Stomach (tissue), 9 donors: Measurements from ENCODE around the gene GRIFIN. TPM values are rescaled to one million over a fixed set of nuclear protein-coding genes. Genes with fewer than 3 reads are reported as not detected.

Experiments
- DNase-seq, 2 donors: peaks; one replicate each; pipeline versions ENCODE4 v3.0.0 to v3.0.0-alpha.2; 2013 to 2019
- H3K27ac ChIP-seq, 5 donors: fragments of 200-600 bp in 4 of 5; sonication (generic) in 4 of 5; one replicate each; pipeline ENCODE4 v1.5.1; 2013 to 2019; ENCODE audit warnings: mild to moderate bottlenecking in 1 of 5, moderate library complexity in 1 of 5
- H3K27me3 ChIP-seq, 3 donors: fragments of 200-600 bp; sonication (generic); one replicate each; pipeline ENCODE4 v1.5.1; 2017 to 2019; ENCODE audit warnings: mixed run types in 1 of 3
- H3K36me3 ChIP-seq, 4 donors: fragments of 200-600 bp; sonication (generic); 1 replicate in 3 of 4; 2 replicates in 1 of 4; pipeline ENCODE4 v1.5.1; 2016 to 2019
- H3K4me1 ChIP-seq, 4 donors: fragments of 200-600 bp; sonication (generic); one replicate each; pipeline ENCODE4 v1.5.1; 2016 to 2019
- H3K4me3 ChIP-seq, 4 donors: fragments of 200-600 bp; sonication (generic) in 3 of 4; one replicate each; pipeline ENCODE4 v1.5.1; 2016 to 2019; ENCODE audit warnings: mild to moderate bottlenecking in 1 of 4
- H3K9me3 ChIP-seq, 4 donors: fragments of 200-600 bp; sonication (generic); one replicate each; pipeline ENCODE4 v1.5.1; 2016 to 2019
- EP300 ChIP-seq: sonication (generic); formaldehyde crosslinking; IDR thresholded peaks from one replicate; pipeline ENCODE4 v1.6.1; 2017; ENCODE audit warnings: antibody characterized with exemption
- POLR2A ChIP-seq, 4 donors: fragments of 450-650 bp; IDR thresholded peaks; one replicate each; pipeline ENCODE4 v1.6.1; 2016; ENCODE audit warnings: antibody characterized with exemption in 4 of 4, control low read depth in 2 of 4, mild to moderate bottlenecking in 1 of 4, moderate library complexity in 1 of 4
- POLR2AphosphoS5 ChIP-seq, 3 donors: sonication (generic); formaldehyde crosslinking; IDR thresholded peaks; one replicate each; pipeline ENCODE4 v1.6.1; 2016; ENCODE audit warnings: antibody characterized with exemption in 3 of 3
- WGBS, 5 donors: extraction: QIAGEN DNeasy Blood & Tissue Kit in 3 of 5; methylation state at CpG; one replicate each; pipeline versions ENCODE4 v1.1.5 to v1.1.7; 2013 to 2018; 5-methylcytosine and 5-hydroxymethylcytosine counted together
- intact Hi-C: fragments of 100-400 bp; cut with DNase I; formaldehyde crosslinking; loops from one replicate; pipeline ENCODE4 v1.15.1; 2023; ENCODE audit warnings: low total_unique reads
- polyA plus RNA-seq, 3 donors: library from polyadenylated mRNA; stranded (reverse); fragments of 200-250 nt; gene quantifications; one replicate each; pipeline ENCODE4 v1.2.3, GENCODE V29; 2013
- total RNA-seq, 5 donors: library from RNA; depleted of rRNA; stranded (reverse); fragments of >200 nt; gene quantifications; one replicate each; pipeline versions ENCODE4 v1.1.0 to v1.2.3, GENCODE V29; 2014 to 2016
- TF ChIP-seq, protein P1 (sequence below), 7 experiments: fragments of 450-650 bp in 4 of 7; fragments of 200-600 bp in 3 of 7; sonication (generic) in 3 of 7; IDR thresholded peaks; one replicate each; pipeline ENCODE4 v1.5.1; 2016 to 2019; ENCODE audit warnings: antibody characterized with exemption in 7 of 7, control low read depth in 2 of 7, mild to moderate bottlenecking in 1 of 7
- donor health status: healthy with polysubstance abuse.
- donor health status: Bipolar disorder and iron deficiency.
- donor health status: healthy.

Gene GRIFIN
- total and polyA plus RNA-seq, 8 donors: not detected

DNA sequence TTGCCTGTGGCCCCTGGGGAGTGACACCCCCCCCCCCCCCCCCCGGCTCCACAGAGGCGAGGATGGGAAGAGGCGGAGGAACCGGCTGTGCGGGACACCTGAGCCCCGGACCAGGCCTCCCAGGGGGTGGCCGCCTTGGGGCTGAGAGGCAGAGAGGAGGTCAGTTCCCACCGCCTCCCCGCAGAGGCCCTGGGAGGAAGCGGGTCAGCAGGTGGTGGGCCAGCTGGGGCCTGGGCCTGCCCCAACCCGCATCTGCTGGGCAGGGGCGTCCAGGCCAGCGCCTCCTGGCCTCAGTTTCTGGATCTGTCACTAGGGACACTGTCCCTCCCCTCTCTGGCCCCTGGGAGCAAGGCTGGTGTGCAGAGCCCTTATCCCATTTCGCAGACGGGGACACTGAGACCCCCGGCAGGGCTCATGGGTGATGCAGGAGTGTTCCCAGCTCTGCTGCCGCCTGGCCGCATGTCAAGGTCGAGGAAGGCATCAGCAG is 28.7 kb upstream of the GRIFIN start:
- intact Hi-C loops: no loop called here

DNA sequence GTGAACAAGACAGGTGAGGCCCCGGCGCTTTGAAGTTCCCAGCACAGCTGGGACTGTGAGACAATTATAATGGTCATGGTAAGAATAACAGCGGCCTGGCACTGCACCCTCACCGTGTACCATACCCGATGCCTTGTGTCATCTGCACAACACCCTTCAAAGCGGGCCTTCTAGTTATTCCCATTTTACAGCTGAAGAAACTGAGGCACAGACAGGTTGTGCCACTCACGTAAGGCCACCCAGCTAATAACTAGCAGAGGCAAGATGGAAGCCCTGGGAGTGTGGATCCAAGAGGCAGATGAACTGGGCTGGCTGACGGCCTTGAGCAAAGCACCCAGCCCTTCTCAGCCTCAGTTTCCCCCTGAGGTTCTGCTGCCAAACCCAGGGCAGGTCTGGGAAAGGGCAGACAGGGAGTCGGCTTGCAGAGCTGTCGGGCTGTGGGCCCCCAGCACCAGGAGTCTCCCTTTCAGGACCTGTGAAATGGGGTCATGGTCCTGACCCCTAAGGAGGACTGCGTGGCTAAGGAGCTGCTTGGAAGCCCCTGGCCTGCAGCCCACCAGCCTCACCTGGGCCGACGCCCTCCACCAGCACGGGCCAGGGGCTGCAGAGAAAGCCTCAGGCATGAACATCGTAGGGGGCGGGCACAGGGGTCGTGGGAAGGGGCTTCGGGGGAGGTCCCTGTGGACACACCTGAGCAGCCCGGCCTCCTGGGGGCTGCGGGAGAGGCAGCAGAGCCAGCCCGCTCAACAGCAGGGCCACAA is 28.1 kb upstream of the GRIFIN start:
- Histone ChIP-seq H3K4me1 (peaks cover 5 to 18% (median 10%) of the 10 kb centered on the region in 4 donors), H3K27ac (no peak overlapping the region), H3K4me3 (no peak overlapping the region), H3K27me3 (peaks cover 0 to 6% (median 0%) of the 10 kb centered on the region in 3 donors), H3K36me3 (no peaks in the 10 kb centered on the region), H3K9me3 (no peaks in the 10 kb centered on the region)
- DNase-seq: no peak
- 88 to 94% (median 90%) methylated on average over 7 to 21 of the region's 21 CpGs for WGBS, 5 donors
- intact Hi-C loops: no loop called here
- TF ChIP-seq, protein P1, sequence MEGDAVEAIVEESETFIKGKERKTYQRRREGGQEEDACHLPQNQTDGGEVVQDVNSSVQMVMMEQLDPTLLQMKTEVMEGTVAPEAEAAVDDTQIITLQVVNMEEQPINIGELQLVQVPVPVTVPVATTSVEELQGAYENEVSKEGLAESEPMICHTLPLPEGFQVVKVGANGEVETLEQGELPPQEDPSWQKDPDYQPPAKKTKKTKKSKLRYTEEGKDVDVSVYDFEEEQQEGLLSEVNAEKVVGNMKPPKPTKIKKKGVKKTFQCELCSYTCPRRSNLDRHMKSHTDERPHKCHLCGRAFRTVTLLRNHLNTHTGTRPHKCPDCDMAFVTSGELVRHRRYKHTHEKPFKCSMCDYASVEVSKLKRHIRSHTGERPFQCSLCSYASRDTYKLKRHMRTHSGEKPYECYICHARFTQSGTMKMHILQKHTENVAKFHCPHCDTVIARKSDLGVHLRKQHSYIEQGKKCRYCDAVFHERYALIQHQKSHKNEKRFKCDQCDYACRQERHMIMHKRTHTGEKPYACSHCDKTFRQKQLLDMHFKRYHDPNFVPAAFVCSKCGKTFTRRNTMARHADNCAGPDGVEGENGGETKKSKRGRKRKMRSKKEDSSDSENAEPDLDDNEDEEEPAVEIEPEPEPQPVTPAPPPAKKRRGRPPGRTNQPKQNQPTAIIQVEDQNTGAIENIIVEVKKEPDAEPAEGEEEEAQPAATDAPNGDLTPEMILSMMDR (IDR thresholded peaks at IDR 0.05): no peak

More for the DNA sequence above, 28.7 kb upstream of the GRIFIN start:
- 86 to 95% (median 91%) methylated on average over 13 to 19 of the region's 19 CpGs for whole genome bisulfite sequencing, 5 donors
- peaks cover 5 to 24% (median 16%) of the 10 kb centered on the region in 4 donors for H3K4me1 ChIP-seq
- no peaks in the 10 kb centered on the region for H3K36me3 ChIP-seq
- no peak overlapping the region for H3K27ac ChIP-seq
- H3K4me3 ChIP-seq: no peak overlapping the region
- H3K27me3 ChIP-seq: peaks cover 0 to 6% (median 0%) of the 10 kb centered on the region in 3 donors
- no peak for DNase-seq
- H3K9me3 ChIP-seq: no peaks in the 10 kb centered on the region
- TF ChIP-seq POLR2A (IDR thresholded peaks at IDR 0.05): no peak
- TF ChIP-seq EP300: no peak
- no peak for TF ChIP-seq POLR2AphosphoS5 (IDR thresholded peaks at IDR 0.05)
- TF ChIP-seq, protein P1 (IDR thresholded peaks at IDR 0.05): no peak

DNA sequence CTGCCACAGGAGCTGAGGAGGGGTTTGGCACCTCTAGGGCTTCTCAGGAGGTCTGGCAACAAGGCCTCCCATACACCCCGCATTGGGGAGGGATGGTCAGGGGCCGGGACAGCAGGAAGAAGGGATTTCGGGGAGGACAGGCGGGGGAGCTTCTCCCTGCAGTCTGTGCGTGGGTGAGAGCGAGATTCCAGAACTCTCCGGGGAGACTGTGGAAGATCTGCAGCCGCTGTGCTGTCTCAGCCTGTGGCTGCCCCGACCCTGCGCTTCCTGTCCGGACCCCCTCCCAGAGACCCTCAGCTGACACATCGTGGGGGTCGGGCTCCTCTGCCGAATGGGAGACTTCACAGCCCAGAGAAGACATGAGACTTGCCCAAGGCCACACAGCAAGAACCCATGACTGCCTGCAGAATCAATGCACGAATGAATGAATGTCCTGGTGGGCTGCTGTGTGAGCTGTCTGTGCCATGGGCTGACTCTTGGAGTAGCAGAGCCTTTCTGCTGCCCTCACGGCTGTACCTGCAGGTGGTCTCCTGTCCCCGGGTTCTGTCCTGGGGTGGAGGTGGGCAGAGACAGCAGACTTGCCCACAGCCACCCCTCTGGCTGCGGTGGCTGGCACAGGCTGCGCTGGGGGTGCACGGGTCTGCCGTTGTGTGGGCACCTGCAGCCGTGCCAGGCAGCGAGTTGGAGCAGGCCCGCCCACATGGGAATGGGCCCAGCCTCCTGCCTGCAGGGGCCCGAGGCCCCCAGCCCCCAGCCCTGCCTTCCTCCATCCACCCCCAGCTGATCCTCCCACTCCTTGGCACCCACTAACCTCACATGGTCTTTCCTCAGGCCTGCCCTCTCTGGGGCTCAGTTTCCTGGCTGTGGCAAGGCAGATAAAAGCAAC is 27.1 kb upstream of the GRIFIN start:
- DNase-seq: peak in 1 of 2 donors; percentile 71
- peaks cover 0 to 9% (median 4%) of the 10 kb centered on the region in 4 donors for H3K4me1 ChIP-seq
- intact Hi-C loops: no loop called here
- H3K36me3 ChIP-seq: no peaks in the 10 kb centered on the region
- TF ChIP-seq, protein P1 (IDR thresholded peaks at IDR 0.05): no peak
- no peak for TF ChIP-seq EP300
- TF ChIP-seq POLR2AphosphoS5 (IDR thresholded peaks at IDR 0.05): no peak
- TF ChIP-seq POLR2A (IDR thresholded peaks at IDR 0.05): no peak
- H3K4me3 ChIP-seq: no peak overlapping the region
- no peaks in the 10 kb centered on the region for H3K9me3 ChIP-seq
- peaks cover 0 to 14% (median 0%) of the 10 kb centered on the region in 3 donors for H3K27me3 ChIP-seq
- 54 to 80% (median 71%) methylated on average over 17 to 25 of the region's 25 CpGs for WGBS, 5 donors
- H3K27ac ChIP-seq: no peak overlapping the region

DNA sequence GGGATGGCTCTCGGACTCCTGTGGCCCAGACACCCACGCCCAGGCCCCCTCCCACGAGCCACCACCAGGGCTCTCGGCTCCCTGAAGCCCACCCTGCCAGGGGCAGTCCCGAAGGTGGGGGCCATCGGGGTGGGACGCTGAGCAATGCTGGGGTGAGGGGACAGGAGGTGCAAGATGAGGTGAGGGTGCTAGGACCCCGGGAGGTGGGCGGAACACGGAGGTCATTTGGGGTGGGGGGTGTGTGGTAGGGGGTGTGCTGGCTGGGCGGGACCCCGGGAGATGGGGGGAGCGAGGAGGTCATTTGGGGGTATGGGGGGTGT is 26.4 kb upstream of the GRIFIN start:
- Histone ChIP-seq H3K4me3 (no peak overlapping the region), H3K9me3 (no peaks in the 10 kb centered on the region), H3K36me3 (no peaks in the 10 kb centered on the region), H3K27me3 (peaks cover 0 to 21% (median 2%) of the 10 kb centered on the region in 3 donors), H3K4me1 (peaks cover 0 to 9% (median 3%) of the 10 kb centered on the region in 4 donors), H3K27ac (no peak overlapping the region)
- intact Hi-C loops: no loop called here
- 69 to 86% (median 80%) methylated on average over 7 to 13 of the region's 13 CpGs for WGBS, 5 donors
- DNase-seq: no peak
- TF ChIP-seq EP300: no peak
- TF ChIP-seq, protein P1 (IDR thresholded peaks at IDR 0.05): no peak
- no peak for TF ChIP-seq POLR2AphosphoS5 (IDR thresholded peaks at IDR 0.05)
- TF ChIP-seq POLR2A (IDR thresholded peaks at IDR 0.05): no peak
